Left lung (tissue), 10 donors: Measurements from ENCODE around the gene FBXO38. TPM values are rescaled to one million over a fixed set of nuclear protein-coding genes. Genes with fewer than 3 reads are reported as not detected.

ENCODE experiments used
- ATAC-seq: fragments of 200-7000 bp; cut with Tn5 transposase; one replicate; pipeline ENCODE4 v1.9.1; 2020; ENCODE audit warnings: moderate library complexity
- DNase-seq, 4 donors: peaks; one replicate each; pipeline ENCODE4 v3.0.0-alpha.2; 2013 to 2020
- H3K27ac ChIP-seq, 2 donors: fragments of 200-600 bp; sonication (generic) in 1 of 2; one replicate each; pipeline versions ENCODE4 v1.5.0 to v1.8.0; 2020 to 2021
- H3K27me3 ChIP-seq, 2 donors: fragments of 200-600 bp; sonication (generic) in 1 of 2; one replicate each; pipeline versions ENCODE4 v1.5.0 to v1.8.0; 2020 to 2021
- H3K36me3 ChIP-seq, 2 donors: fragments of 200-600 bp; sonication (generic) in 1 of 2; one replicate each; pipeline versions ENCODE4 v1.5.0 to v1.8.0; 2020 to 2021
- H3K4me1 ChIP-seq, 2 donors: fragments of 200-600 bp; one replicate each; pipeline ENCODE4 v1.8.0; 2021
- H3K4me3 ChIP-seq, 2 donors: fragments of 200-600 bp; sonication (generic) in 1 of 2; one replicate each; pipeline versions ENCODE4 v1.5.0 to v1.8.0; 2020 to 2021; ENCODE audit warnings: mild to moderate bottlenecking in 1 of 2
- H3K9me3 ChIP-seq, 2 donors: fragments of 200-600 bp; sonication (generic) in 1 of 2; one replicate each; pipeline versions ENCODE4 v1.5.0 to v1.8.0; 2020 to 2021
- intact Hi-C, 2 donors: fragments of 100-400 bp; cut with DNase I; formaldehyde crosslinking; loops; one replicate each; pipeline versions ENCODE4 v1.11.2 to v1.14.2; 2022
- polyA plus RNA-seq, 6 donors: library from polyadenylated mRNA; unstranded; fragments of 120-200 nt; gene quantifications; one replicate each; pipeline ENCODE4 v1.2.1, GENCODE V29; 2013; ENCODE audit not compliant: insufficient read length in 6 of 6
- total RNA-seq, 2 donors: library from RNA; stranded (reverse); fragmentation: NEBNext Ultra II Directional; extraction: Animal tissue kit (Norgen Biotek cat#: 25700); gene quantifications; one replicate each; pipeline ENCODE4 v1.2.1, GENCODE V29; 2021
- TF ChIP-seq, protein P1 (sequence below), 2 donors: fragments of 200-600 bp; sonication (generic) in 1 of 2; IDR thresholded peaks; one replicate each; pipeline versions ENCODE4 v1.5.0 to v1.8.0; 2021; ENCODE audit warnings: antibody characterized with exemption in 2 of 2
- donor health status: DM: no; HTN: yes; CAD: no.
- donor health status: DM: no; HTN: no; CAD: no.

The FBXO38 gene
- total and polyA plus RNA-seq, 8 donors: 45.0 to 72.9 (median 52.8) TPM

DNA sequence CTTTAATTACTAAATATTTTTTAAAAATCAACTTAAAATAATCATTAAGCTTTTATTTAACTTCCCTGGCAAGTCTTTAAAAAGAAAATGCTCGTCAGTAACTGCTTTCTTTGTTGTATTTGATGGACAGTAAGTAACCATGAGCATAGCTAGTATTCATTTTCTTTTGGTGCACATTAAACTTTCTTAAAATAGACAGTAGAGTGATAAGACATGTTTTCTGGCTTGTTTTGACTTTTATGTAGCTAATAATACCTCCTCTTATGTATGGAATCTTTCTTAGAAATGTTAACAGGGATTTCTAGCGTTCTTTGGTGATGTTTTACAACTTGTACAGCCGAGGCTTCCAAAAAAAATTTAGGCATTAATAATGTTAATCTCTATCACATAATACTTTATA, 22.6 kb downstream of the FBXO38 start:
- peaks cover 0 to 88% of the 10 kb centered on the region in 2 donors for H3K36me3 ChIP-seq
- H3K27ac ChIP-seq: no peak overlapping the region
- H3K4me3 ChIP-seq: no peak overlapping the region
- no peaks in the 10 kb centered on the region for H3K27me3 ChIP-seq
- TF ChIP-seq, protein P1, sequence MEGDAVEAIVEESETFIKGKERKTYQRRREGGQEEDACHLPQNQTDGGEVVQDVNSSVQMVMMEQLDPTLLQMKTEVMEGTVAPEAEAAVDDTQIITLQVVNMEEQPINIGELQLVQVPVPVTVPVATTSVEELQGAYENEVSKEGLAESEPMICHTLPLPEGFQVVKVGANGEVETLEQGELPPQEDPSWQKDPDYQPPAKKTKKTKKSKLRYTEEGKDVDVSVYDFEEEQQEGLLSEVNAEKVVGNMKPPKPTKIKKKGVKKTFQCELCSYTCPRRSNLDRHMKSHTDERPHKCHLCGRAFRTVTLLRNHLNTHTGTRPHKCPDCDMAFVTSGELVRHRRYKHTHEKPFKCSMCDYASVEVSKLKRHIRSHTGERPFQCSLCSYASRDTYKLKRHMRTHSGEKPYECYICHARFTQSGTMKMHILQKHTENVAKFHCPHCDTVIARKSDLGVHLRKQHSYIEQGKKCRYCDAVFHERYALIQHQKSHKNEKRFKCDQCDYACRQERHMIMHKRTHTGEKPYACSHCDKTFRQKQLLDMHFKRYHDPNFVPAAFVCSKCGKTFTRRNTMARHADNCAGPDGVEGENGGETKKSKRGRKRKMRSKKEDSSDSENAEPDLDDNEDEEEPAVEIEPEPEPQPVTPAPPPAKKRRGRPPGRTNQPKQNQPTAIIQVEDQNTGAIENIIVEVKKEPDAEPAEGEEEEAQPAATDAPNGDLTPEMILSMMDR (IDR thresholded peaks at IDR 0.05): no peak
- DNase-seq (no peak), ATAC-seq (no peak)
- H3K4me1 ChIP-seq: peaks cover under 1 to 30% of the 10 kb centered on the region in 2 donors
- intact Hi-C loops: no loop called here
- H3K9me3 ChIP-seq: no peaks in the 10 kb centered on the region

DNA sequence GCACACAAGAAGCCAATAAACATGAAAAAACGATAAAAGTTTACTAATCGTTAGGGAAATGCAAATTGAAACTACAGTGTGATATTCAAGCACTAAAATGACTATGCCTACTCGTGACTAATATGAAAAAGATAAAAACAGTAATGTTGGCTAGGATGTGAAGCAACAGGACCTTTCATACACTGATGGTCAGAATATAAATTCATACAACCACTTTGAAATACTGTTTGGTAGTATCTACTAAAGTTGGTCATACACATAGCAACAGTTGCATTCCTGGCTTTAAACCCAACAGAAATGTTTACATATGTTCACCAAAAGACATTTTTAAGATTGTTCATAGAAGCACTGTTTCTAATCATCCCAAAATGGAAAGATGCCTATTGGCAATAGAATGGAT, 24.3 kb downstream of the FBXO38 start:
- no peak for ATAC-seq
- DNase-seq: no peak
- TF ChIP-seq, protein P1 (IDR thresholded peaks at IDR 0.05): no peak
- H3K9me3 ChIP-seq: no peaks in the 10 kb centered on the region
- H3K4me3 ChIP-seq: no peak overlapping the region
- peaks cover 0 to 96% of the 10 kb centered on the region in 2 donors for H3K36me3 ChIP-seq
- H3K27me3 ChIP-seq: no peaks in the 10 kb centered on the region
- no peak overlapping the region for H3K27ac ChIP-seq
- intact Hi-C loops: no loop called here
- peaks cover 0 to 14% of the 10 kb centered on the region in 2 donors for H3K4me1 ChIP-seq

DNA sequence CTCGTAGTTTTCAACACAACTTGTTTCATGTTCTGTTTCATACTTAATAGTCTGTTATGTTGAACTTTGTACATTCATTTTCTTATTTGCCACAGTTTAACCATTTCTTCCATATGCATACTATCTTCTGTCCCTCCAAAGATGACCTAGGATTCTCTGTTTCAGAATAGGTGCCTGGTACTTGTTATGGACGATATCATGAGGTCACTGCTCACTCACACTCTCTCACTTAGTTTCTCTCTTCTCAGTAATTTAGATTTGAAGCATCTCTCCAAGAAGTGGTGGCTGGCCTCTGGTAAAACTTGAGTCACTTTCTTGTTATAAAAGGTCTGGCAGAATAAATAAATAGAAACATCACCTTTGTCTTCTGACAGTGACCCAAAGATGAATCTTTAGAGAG, 28.4 kb downstream of the FBXO38 start:
- H3K27me3 ChIP-seq: no peaks in the 10 kb centered on the region
- H3K9me3 ChIP-seq: no peaks in the 10 kb centered on the region
- TF ChIP-seq, protein P1 (IDR thresholded peaks at IDR 0.05): no peak
- DNase-seq: no peak
- ATAC-seq: no peak
- H3K36me3 ChIP-seq: peaks cover 0 to 99% of the 10 kb centered on the region in 2 donors
- H3K4me1 ChIP-seq: no peaks in the 10 kb centered on the region
- no peak overlapping the region for H3K4me3 ChIP-seq
- intact Hi-C loops: no loop called here
- H3K27ac ChIP-seq: no peak overlapping the region

- Histone ChIP-seq H3K27me3 (no peaks in the 10 kb centered on the region), H3K36me3 (peaks cover 4 to 99% of the 10 kb centered on the region in 2 donors), H3K27ac (no peak overlapping the region), H3K9me3 (no peaks in the 10 kb centered on the region), H3K4me3 (no peak overlapping the region), H3K4me1 (no peaks in the 10 kb centered on the region)
- TF ChIP-seq, protein P1 (IDR thresholded peaks at IDR 0.05): no peak
- intact Hi-C loops: no loop called here
- no peak for DNase-seq
- no peak for ATAC-seq
Observed at GRCh38 chr5:148414833-148415232, 31.1 kb downstream of the FBXO38 start.

DNA sequence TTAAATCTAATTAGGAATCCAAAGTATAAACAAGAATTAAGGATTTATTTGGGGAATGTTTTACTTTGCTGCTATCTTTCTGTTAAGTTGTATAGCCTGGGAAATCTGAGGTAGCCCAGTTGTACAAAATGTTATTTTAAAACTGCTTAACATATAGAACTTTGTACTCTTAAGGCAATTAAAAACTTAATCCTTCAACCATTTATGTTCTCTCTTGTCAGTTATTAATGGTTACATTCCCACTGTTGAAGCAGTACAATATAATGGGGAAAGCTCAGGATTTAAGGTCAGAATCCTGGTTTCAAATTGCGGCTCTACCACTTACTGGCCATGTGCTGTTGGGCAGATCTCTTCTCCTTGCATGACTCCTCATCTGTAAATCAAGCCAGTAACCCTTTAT, 32.7 kb downstream of the FBXO38 start:
- TF ChIP-seq, protein P1 (IDR thresholded peaks at IDR 0.05): no peak
- H3K27ac ChIP-seq: no peak overlapping the region
- H3K4me3 ChIP-seq: no peak overlapping the region
- no peak for ATAC-seq
- no peaks in the 10 kb centered on the region for H3K27me3 ChIP-seq
- peaks cover 4 to 99% of the 10 kb centered on the region in 2 donors for H3K36me3 ChIP-seq
- no peaks in the 10 kb centered on the region for H3K4me1 ChIP-seq
- H3K9me3 ChIP-seq: no peaks in the 10 kb centered on the region
- intact Hi-C loops: no loop called here
- DNase-seq: no peak
